ENCODE measurements around the gene PRSS1. TPM values are rescaled to one million over a fixed set of nuclear protein-coding genes. Genes with fewer than 3 reads are reported as not detected.

PRSS1 gene

DNA sequence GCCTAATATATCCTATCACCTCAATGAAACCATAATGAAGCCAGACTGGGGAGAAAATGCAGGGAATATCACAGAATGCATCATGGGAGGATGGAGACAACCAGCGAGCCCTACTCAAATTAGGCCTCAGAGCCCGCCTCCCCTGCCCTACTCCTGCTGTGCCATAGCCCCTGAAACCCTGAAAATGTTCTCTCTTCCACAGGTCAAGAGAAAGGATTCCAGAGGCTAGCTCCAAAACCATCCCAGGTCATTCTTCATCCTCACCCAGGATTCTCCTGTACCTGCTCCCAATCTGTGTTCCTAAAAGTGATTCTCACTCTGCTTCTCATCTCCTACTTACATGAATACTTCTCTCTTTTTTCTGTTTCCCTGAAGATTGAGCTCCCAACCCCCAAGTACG is 53.0 kb downstream of the PRSS1 start:
- 56% methylated on average over 3 of the region's 3 CpGs for WGBS

More for the DNA sequence above, 53.0 kb downstream of the PRSS1 start:
- no peak overlapping the region for H3K23ac ChIP-seq (ENCODE audit: low read length in 2 of 2)
- H2BK12ac ChIP-seq (ENCODE audit: low read length in 2 of 2): no peak overlapping the region
- no peaks in the 10 kb centered on the region for H3K79me1 ChIP-seq (replicated peaks; ENCODE audit: low read length, poor library complexity, severe bottlenecking)
- no peaks in the 10 kb centered on the region for H3K36me3 ChIP-seq (ENCODE audit: control insufficient read depth in 1 of 2, insufficient read depth in 2 of 2, low read depth in 1 of 2, low read length in 2 of 2)
- H2BK15ac ChIP-seq (ENCODE audit: low read depth, poor library complexity, severe bottlenecking): no peak overlapping the region
- DNase-seq: no peak
- H3K4me1 ChIP-seq (ENCODE audit: control insufficient read depth, insufficient read depth, low read depth, low read length): peaks cover 5% of the 10 kb centered on the region
- H3K4me3 ChIP-seq (ENCODE audit: insufficient read depth in 1 of 2, low read depth in 1 of 2, low read length in 2 of 2): no peak overlapping the region
- no peak overlapping the region for H3K4ac ChIP-seq (ENCODE audit: low read depth in 1 of 2, low read length in 2 of 2)
- no peak overlapping the region for H2AFZ ChIP-seq (ENCODE audit: low read depth, low read length)
- H3K4me2 ChIP-seq (ENCODE audit: low read length, poor library complexity, severe bottlenecking): no peak overlapping the region
- H2AK5ac ChIP-seq (ENCODE audit: low read length, severe bottlenecking): no peak overlapping the region
- no peak overlapping the region for H3K14ac ChIP-seq (ENCODE audit: low read length in 2 of 2)
- H3K9me3 ChIP-seq (ENCODE audit: control insufficient read depth, low read length): no peaks in the 10 kb centered on the region
- no peak overlapping the region for H3K18ac ChIP-seq (ENCODE audit: low read depth in 1 of 2, low read length in 2 of 2)
- H3K27me3 ChIP-seq (ENCODE audit: control insufficient read depth in 1 of 2, insufficient read depth in 1 of 2, low read length in 2 of 2): peaks cover 82 to 91% of the 10 kb centered on the region in 2 experiments
- H4K91ac ChIP-seq (ENCODE audit: low read length): no peak overlapping the region
- H2BK120ac ChIP-seq (ENCODE audit: low read depth, low read length): no peak overlapping the region
- H3K9ac ChIP-seq (ENCODE audit: low read length): no peak overlapping the region
- H4K8ac ChIP-seq (ENCODE audit: low read length): no peak overlapping the region
- H2BK5ac ChIP-seq (ENCODE audit: low read depth, low read length, poor library complexity, severe bottlenecking): no peak overlapping the region
- no peak overlapping the region for H3K27ac ChIP-seq (ENCODE audit: low read length, poor library complexity, severe bottlenecking)

Small RNAs within 50 kb of the gene (small RNA-seq; reads per million reads assigned to genes)
- gene TRBD1 (ENCODE audit: low read depth) (not detected), gene TRBJ1-1 (ENCODE audit: low read depth) (not detected), gene TRBJ1-2 (ENCODE audit: low read depth) (not detected), gene TRBJ1-3 (ENCODE audit: low read depth) (not detected), gene TRBJ1-4 (ENCODE audit: low read depth) (not detected), gene TRBJ1-5 (ENCODE audit: low read depth) (not detected), gene TRBJ1-6 (ENCODE audit: low read depth) (not detected), gene TRBJ2-1 (ENCODE audit: low read depth) (not detected), gene TRBJ2-2 (ENCODE audit: low read depth) (not detected), gene TRBJ2-2P (ENCODE audit: low read depth) (not detected), gene TRBJ2-3 (ENCODE audit: low read depth) (not detected), gene TRBJ2-4 (ENCODE audit: low read depth) (not detected), gene TRBJ2-5 (ENCODE audit: low read depth) (not detected), gene TRBJ2-6 (ENCODE audit: low read depth) (not detected), gene TRBJ2-7 (ENCODE audit: low read depth) (not detected)
